Activated CD4-positive, alpha-beta T cell treated with anti-CD3 and anti-CD28 coated beads, Interleukin-2, amount 50 U/mL, for 4 hours (primary cell): ENCODE measurements around the gene SUN1.
A peak's percentile ranks its signal among the peaks of the same experiment; 100 is the strongest.

Experiments
- DNase-seq, 2 experiments: peaks; one replicate each; pipeline ENCODE4 v3.0.0-alpha.2; 2020

SUN1 gene

GRCh38 chr7:909358-910329 lies 77.4 kb downstream of the SUN1 start:
- no peak for DNase-seq

- no peak for DNase-seq
Observed at GRCh38 chr7:910441-910861, 78.2 kb downstream of the SUN1 start.

- no peak for DNase-seq
Observed at GRCh38 chr7:910931-911431, 78.7 kb downstream of the SUN1 start.

- no peak for DNase-seq
Observed at GRCh38 chr7:911791-912480, 79.7 kb downstream of the SUN1 start.

- DNase-seq = no peak
Observed at GRCh38 chr7:913736-914520, 81.7 kb downstream of the SUN1 start.

- DNase-seq = no peak
Observed at GRCh38 chr7:914521-915194, 82.4 kb downstream of the SUN1 start.

- DNase-seq = no peak
Observed at GRCh38 chr7:915291-916218, 83.3 kb downstream of the SUN1 start.

- DNase-seq = no peak
Observed at GRCh38 chr7:916291-916941, 84.1 kb downstream of the SUN1 start.

- no peak for DNase-seq
Observed at GRCh38 chr7:917255-918117, 85.2 kb downstream of the SUN1 start.

- no peak for DNase-seq
Observed at GRCh38 chr7:918118-918425, 85.8 kb downstream of the SUN1 start.

- no peak for DNase-seq
Observed at GRCh38 chr7:918441-919113, 86.3 kb downstream of the SUN1 start.

- DNase-seq = no peak
Observed at GRCh38 chr7:919114-919442, 86.8 kb downstream of the SUN1 start.

GRCh38 chr7:919924-920341 lies 87.7 kb downstream of the SUN1 start:
- no peak for DNase-seq

GRCh38 chr7:920351-921070 lies 88.2 kb downstream of the SUN1 start:
- no peak for DNase-seq

- no peak for DNase-seq
Observed at GRCh38 chr7:921071-921461, 88.8 kb downstream of the SUN1 start.

GRCh38 chr7:921581-922333 lies 89.5 kb downstream of the SUN1 start:
- no peak for DNase-seq

GRCh38 chr7:922334-923107 lies 90.2 kb downstream of the SUN1 start:
- peak; percentile 46 to 55 for DNase-seq
